ENCODE data around the gene TBL1XR1. TPM values are rescaled to one million over a fixed set of nuclear protein-coding genes. Genes with fewer than 3 reads are reported as not detected.

Gene TBL1XR1
- total and polyA plus RNA-seq, 2 of the 4 experiments (the other 2 are of a cell fraction), result 25.2 to 170 TPM

GRCh38 chr3:177181418-177181817 lies 15.9 kb downstream of the TBL1XR1 start:
- Histone ChIP-seq H4K20me1 (ENCODE audit: insufficient read depth, low read length) (peaks cover 94% of the 10 kb centered on the region), H3K9me1 (ENCODE audit: insufficient read depth, low read length) (peaks cover 10% of the 10 kb centered on the region), H2BK20ac (ENCODE audit: low read depth, low read length) (no peak overlapping the region), H2AK9ac (replicated peaks; ENCODE audit: low read depth, low read length, poor library complexity) (no peak overlapping the region), H3K14ac (replicated peaks; ENCODE audit: low read depth, low read length) (no peak overlapping the region), H3K27me3 (ENCODE audit: control insufficient read depth, insufficient read depth, low read length) (no peaks in the 10 kb centered on the region), H2BK5ac (ENCODE audit: low read depth, low read length, poor library complexity, severe bottlenecking) (no peak overlapping the region), H4K91ac (ENCODE audit: insufficient read depth, low read depth, low read length) (no peak overlapping the region), H3K4me3 (ENCODE audit: insufficient read depth, low read depth, low read length) (no peak overlapping the region), H2AK5ac (ENCODE audit: low read depth, low read length) (no peak overlapping the region), H4K8ac (ENCODE audit: low read depth in 2 of 2, low read length in 2 of 2) (no peak overlapping the region), H3K36me3 (ENCODE audit: control insufficient read depth, insufficient read depth, low read length) (peaks cover 2% of the 10 kb centered on the region; the same call in 1 of the 2 replicates), H3K18ac (ENCODE audit: low read depth, low read length) (no peak overlapping the region), H3K9ac (ENCODE audit: low read depth, low read length) (no peak overlapping the region), H3K4me1 (ENCODE audit: control insufficient read depth, insufficient read depth, low read length) (peaks cover 6% of the 10 kb centered on the region), H2BK120ac (ENCODE audit: low read depth, low read length) (no peak overlapping the region), H3K9me3 (ENCODE audit: control insufficient read depth, insufficient read depth, low read length) (no peaks in the 10 kb centered on the region), H3K27ac (ENCODE audit: insufficient read depth, low read length) (no peak overlapping the region), H3K56ac (ENCODE audit: extremely low read depth, insufficient read depth, low read length) (no peak overlapping the region), H4K5ac (ENCODE audit: low read depth, low read length) (no peak overlapping the region), H3K79me1 (ENCODE audit: low read depth in 1 of 2, low read length in 2 of 2) (peaks cover 7 to 62% of the 10 kb centered on the region in 2 experiments; a peak in 3 of 4 replicates), H3K23ac (ENCODE audit: low read depth, low read length) (no peak overlapping the region), H2BK15ac (ENCODE audit: low read depth, low read length) (no peak overlapping the region), H3K4ac (ENCODE audit: low read depth, low read length) (no peak overlapping the region), H2AFZ (replicated peaks; ENCODE audit: low read length, poor library complexity) (no peak overlapping the region), H3K4me2 (ENCODE audit: low read depth, low read length) (no peak overlapping the region)
- DNase-seq (no peak), ATAC-seq (ENCODE audit: low read depth) (no peak)
- dilution Hi-C loops (cut with HindIII; ENCODE audit: low sequenced_read_pairs, unreplicated experiment), result no loop called here
- in situ Hi-C loops (cut with MboI; ENCODE audit: low sequenced_read_pairs), result loop anchor here (10.0 kb wide), 1 partner anchor 1143 kb away; no protein-coding TSS in a partner anchor
- no TSS peak for BruUV-seq (replicated peaks)
- intact Hi-C loops (cut with micrococcal nuclease), result no loop called here
- no CpG with 5 or more reads among the region's 5 CpGs for WGBS, 2 experiments (ENCODE audit: extremely low coverage in 2 of 2, insufficient read length in 1 of 2)
- ChIA-PET POLR2A (ENCODE audit: unreplicated experiment) (no interaction called here), CTCF (no interaction called here)
- TF ChIP-seq BHLHE40 (IDR thresholded peaks at IDR 0.05; ENCODE audit: low read depth, low read length), result no peak
- TF ChIP-seq RAD21 (IDR thresholded peaks at IDR 0.05; ENCODE audit: low read length), result no peak
- no peak for TF ChIP-seq MAZ (IDR thresholded peaks at IDR 0.05; ENCODE audit: borderline replicate concordance, low read depth, low read length)
- no peak for TF ChIP-seq SMC3 (IDR thresholded peaks at IDR 0.05; ENCODE audit: low read depth, low read length)
- no peak for TF ChIP-seq CHD1 (IDR thresholded peaks at IDR 0.05; ENCODE audit: low read depth, low read length)
- no peak for TF ChIP-seq RCOR1 (IDR thresholded peaks at IDR 0.05; ENCODE audit: insufficient replicate concordance, low read length)
- TF ChIP-seq MXI1 (IDR thresholded peaks at IDR 0.05; ENCODE audit: borderline replicate concordance, low read depth, low read length), result no peak
- TF ChIP-seq CTCF (conservative IDR thresholded peaks at IDR 0.05; ENCODE audit: low read depth, low read length), result no peak
- no peak for TF ChIP-seq FOS (IDR thresholded peaks at IDR 0.05; ENCODE audit: low read depth, low read length)
- no peak for TF ChIP-seq RFX5 (IDR thresholded peaks at IDR 0.05; ENCODE audit: low read depth, low read length)
- TF ChIP-seq POLR2A (IDR thresholded peaks at IDR 0.05; ENCODE audit: low read depth, low read length), result no peak

Data from IMR-90 (cell line).